HepG2 (cell line): Measurements from ENCODE around the gene XXYLT1. TPM values are rescaled to one million over a fixed set of nuclear protein-coding genes. Genes with fewer than 3 reads are reported as not detected.

Experiments
- ATAC-seq: fragments of 200-7000 bp; cut with Tn5 transposase; 3 replicates; pipeline ENCODE4 v1.9.1; 2020; ENCODE audit warnings: mild to moderate bottlenecking, moderate library complexity
- Bru-seq: library from RNA; stranded (reverse); fragments of 400-500 nt; gene quantifications from one replicate; lab custom pipeline; 2021; lab: Mats Ljungman, UMichigan
- BruChase-seq, 2 experiments: library from RNA; stranded (reverse); fragments of 400-500 nt; gene quantifications; one replicate each; lab custom pipeline; 2021; lab: Mats Ljungman, UMichigan
- BruUV-seq: library from RNA; stranded (reverse); fragments of 400-500 nt; replicated peaks from 2 replicates; lab custom pipeline; 2021; lab: Mats Ljungman, UMichigan
- CTCF ChIA-PET: fragments of 300-600 bp; formaldehyde crosslinking; extraction: SDS; loops from one replicate; lab custom pipeline; 2021; ENCODE audit warnings: low total read pairs, inconsistent platforms, low intra/inter-chr PET ratio; lab: Yijun Ruan, JAX
- POLR2A ChIA-PET: fragments of 350-600 bp; sonication (Branson Sonifier 250); formaldehyde crosslinking; loops from one replicate; lab custom pipeline; 2020; ENCODE audit warnings: antibody characterized with exemption, inconsistent platforms; lab: Yijun Ruan, JAX
- DNase-seq: peaks from one replicate; pipeline ENCODE4 v3.0.0-alpha.2; 2015; ENCODE audit warnings: low spot score
- FAIRE-seq: peaks from 3 replicates; lab custom pipeline; 2011; peaks lifted over from hg19 to GRCh38; lab: Jason Lieb, UNC
- H2AFZ ChIP-seq: one replicate; pipeline ENCODE4 v1.6.1; 2011; ENCODE audit warnings: low read length, inconsistent platforms
- H3K27ac ChIP-seq: fragments of 300-600 bp; 3 replicates; pipeline ENCODE4 v1.8.0; 2011; ENCODE audit warnings: mixed run types, mild to moderate bottlenecking, mixed read lengths, low read length, inconsistent platforms; ENCODE audit not compliant: insufficient read depth; ENCODE audit errors: extremely low read length
- H3K27me3 ChIP-seq, 2 experiments: fragments of 200-600 bp in 1 of 2; 2 replicates in 1 of 2; 3 replicates in 1 of 2; pipeline versions ENCODE4 v1.6.0 to v1.8.0; 2011; ENCODE audit warnings: low read length in 2 of 2, mild to moderate bottlenecking in 2 of 2, moderate library complexity in 2 of 2, inconsistent platforms in 1 of 2; ENCODE audit not compliant: insufficient read depth in 2 of 2, control insufficient read depth in 1 of 2
- H3K36me3 ChIP-seq, 2 experiments: fragments of 200-600 bp in 1 of 2; replicated peaks in 1 of 2; 2 replicates in 1 of 2; 3 replicates in 1 of 2; pipeline versions ENCODE4 v1.5.1 to v1.8.0; 2011; ENCODE audit warnings: low read length in 2 of 2, inconsistent platforms in 1 of 2; ENCODE audit not compliant: insufficient read depth in 2 of 2, control insufficient read depth in 1 of 2
- H3K4me1 ChIP-seq: 2 replicates; pipeline ENCODE4 v1.5.1; 2012; ENCODE audit warnings: low read length, inconsistent platforms; ENCODE audit not compliant: insufficient read depth
- H3K4me2 ChIP-seq: 2 replicates; pipeline ENCODE4 v1.6.0; 2011; ENCODE audit warnings: low read depth, low read length, inconsistent platforms
- H3K4me3 ChIP-seq, 3 experiments: fragments of 200-600 bp in 1 of 3; sonication (generic), shearing (Covaris generic) in 1 of 3; replicated peaks in 1 of 3; 2 replicates each; pipeline ENCODE4 v1.5.1; 2011 to 2016; ENCODE audit warnings: low read length in 3 of 3, inconsistent platforms in 2 of 3, low read depth in 2 of 3, mild to moderate bottlenecking in 2 of 3, control low read depth in 1 of 3, mixed read lengths in 1 of 3; ENCODE audit not compliant: insufficient read depth in 1 of 3
- H3K79me2 ChIP-seq: one replicate; pipeline ENCODE4 v1.6.1; 2011; ENCODE audit warnings: low read length, inconsistent platforms; ENCODE audit not compliant: insufficient read depth
- H3K9ac ChIP-seq: 2 replicates; pipeline ENCODE4 v1.6.0; 2011; ENCODE audit warnings: mild to moderate bottlenecking, low read depth, low read length, inconsistent platforms; ENCODE audit not compliant: insufficient read depth
- H3K9me3 ChIP-seq: 2 replicates; pipeline ENCODE4 v1.5.1; 2012; ENCODE audit warnings: mild to moderate bottlenecking, low read length
- H4K20me1 ChIP-seq: 2 replicates; pipeline ENCODE4 v1.6.0; 2011; ENCODE audit warnings: inconsistent platforms, mild to moderate bottlenecking, low read length, moderate library complexity; ENCODE audit not compliant: insufficient read depth
- CCDC6 ChIP-seq: sonication (generic); formaldehyde crosslinking; IDR thresholded peaks from 2 replicates; pipeline ENCODE4 v1.8.1; 2022; ENCODE audit warnings: mild to moderate bottlenecking, missing genetic modification reagents, moderate library complexity
- CENPT ChIP-seq: sonication (generic); formaldehyde crosslinking; IDR thresholded peaks from 2 replicates; pipeline ENCODE4 v1.8.0; 2022; ENCODE audit warnings: low read depth, mild to moderate bottlenecking, moderate library complexity, missing genetic modification reagents
- CHCHD3 ChIP-seq: sonication (generic); formaldehyde crosslinking; IDR thresholded peaks from 2 replicates; pipeline ENCODE4 v1.8.0; 2022; ENCODE audit warnings: mild to moderate bottlenecking, missing genetic modification reagents, moderate library complexity
- RAD21 ChIP-seq: fragments of 450-650 bp; formaldehyde crosslinking; IDR thresholded peaks from 2 replicates; pipeline ENCODE4 v1.5.0; 2020; ENCODE audit warnings: mild to moderate bottlenecking
- TARDBP ChIP-seq: sonication (generic); formaldehyde crosslinking; IDR thresholded peaks from 2 replicates; pipeline ENCODE4 v1.8.0; 2022; ENCODE audit warnings: mild to moderate bottlenecking, missing genetic modification reagents
- ZMYM4 ChIP-seq: sonication (generic); formaldehyde crosslinking; IDR thresholded peaks from 2 replicates; pipeline ENCODE4 v1.8.1; 2023; ENCODE audit warnings: mild to moderate bottlenecking, missing genetic modification reagents
- ZNF547 ChIP-seq: sonication (generic); formaldehyde crosslinking; IDR thresholded peaks from 2 replicates; pipeline ENCODE4 v1.5.1; 2020; ENCODE audit warnings: mild to moderate bottlenecking, missing genetic modification reagents
- WGBS: methylation state at CpG from one replicate; pipeline ENCODE4 v1.1.6; 2017; ENCODE audit warnings: low lambda C conversion rate; 5-methylcytosine and 5-hydroxymethylcytosine counted together
- in situ Hi-C: cut with HindIII; loops from 2 replicates; pipeline ENCODE4 v1.10.0; 2017; ENCODE audit warnings: low pct_unique_long_range_greater_than_20kb; ENCODE audit not compliant: extremely low pct_ligation_motif_present
- intact Hi-C: fragments of 100-400 bp; cut with micrococcal nuclease; formaldehyde crosslinking; loops from one replicate; pipeline ENCODE4 v1.10.0; 2022; ENCODE audit not compliant: unreplicated experiment
- long read RNA-seq, 2 experiments: library from RNA in 1 of 2; library from polyadenylated mRNA in 1 of 2; stranded (forward) in 1 of 2; unstranded in 1 of 2; transcript quantifications; one replicate each; pipeline ENCODE4 v2.0.0, GENCODE V29; 2019 to 2022
- polyA minus RNA-seq, 3 experiments: library from RNA; depleted of rRNA, polyadenylated mRNA; stranded (reverse); fragments of >200 nt; gene quantifications; 2 replicates each; pipeline ENCODE4 v1.2.3, GENCODE V29; 2011; ENCODE audit warnings: low replicate concordance in 1 of 3
- polyA plus RNA-seq, 8 experiments: library from polyadenylated mRNA; depleted of rRNA in 3 of 8; stranded (reverse) in 7 of 8; unstranded in 1 of 8; fragments of >200 nt; fragmentation: Illumina TruSeq in 4 of 8; extraction: Trizol in 4 of 8; gene quantifications; 2 replicates each; pipeline versions ENCODE4 v1.2.1 to v1.2.3, GENCODE V29; 2011 to 2016; ENCODE audit warnings: low read depth in 4 of 8, missing spikeins in 1 of 8, mixed read lengths in 1 of 8; ENCODE audit not compliant: insufficient read depth in 1 of 8
- total RNA-seq, 5 experiments: library from RNA; depleted of rRNA; stranded (reverse); fragments of >200 nt; fragmentation: Illumina TruSeq; extraction: Trizol; gene quantifications; 2 replicates each; pipeline ENCODE4 v1.2.3, GENCODE V29; 2016; ENCODE audit warnings: low read depth in 1 of 5
- TF ChIP-seq, protein P1 (sequence below): sonication (generic); formaldehyde crosslinking; IDR thresholded peaks from 2 replicates; pipeline ENCODE4 v1.8.0; 2022; ENCODE audit warnings: mild to moderate bottlenecking, missing genetic modification reagents; ENCODE audit not compliant: insufficient replicate concordance

Gene XXYLT1, protein sequence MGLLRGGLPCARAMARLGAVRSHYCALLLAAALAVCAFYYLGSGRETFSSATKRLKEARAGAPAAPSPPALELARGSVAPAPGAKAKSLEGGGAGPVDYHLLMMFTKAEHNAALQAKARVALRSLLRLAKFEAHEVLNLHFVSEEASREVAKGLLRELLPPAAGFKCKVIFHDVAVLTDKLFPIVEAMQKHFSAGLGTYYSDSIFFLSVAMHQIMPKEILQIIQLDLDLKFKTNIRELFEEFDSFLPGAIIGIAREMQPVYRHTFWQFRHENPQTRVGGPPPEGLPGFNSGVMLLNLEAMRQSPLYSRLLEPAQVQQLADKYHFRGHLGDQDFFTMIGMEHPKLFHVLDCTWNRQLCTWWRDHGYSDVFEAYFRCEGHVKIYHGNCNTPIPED
- total RNA-seq (2016; rRNA removed; fragmentation: Illumina TruSeq; extraction: Trizol) = 10.8 and 19.0 TPM in 2 replicates
- total RNA-seq (2016; cell fraction: cytosol; rRNA removed; fragmentation: Illumina TruSeq; extraction: Trizol; ENCODE audit: low read depth) = 4.3 and 4.5 TPM in 2 replicates
- 10.4 and 20.3 TPM in 2 replicates for total RNA-seq (2016; cell fraction: insoluble cytoplasmic fraction; rRNA removed; fragmentation: Illumina TruSeq; extraction: Trizol)
- 12.8 and 12.9 TPM in 2 replicates for total RNA-seq (2016; cell fraction: membrane; rRNA removed; fragmentation: Illumina TruSeq; extraction: Trizol)
- 16.1 and 20.9 TPM in 2 replicates for total RNA-seq (2016; cell fraction: nucleus; rRNA removed; fragmentation: Illumina TruSeq; extraction: Trizol)
- polyA plus RNA-seq (2011; rRNA removed) = 17.3 and 17.7 TPM in 2 replicates
- polyA plus RNA-seq (2011; cell fraction: cytosol; rRNA removed) = 15.9 and 19.5 TPM in 2 replicates
- polyA plus RNA-seq (2011; cell fraction: nucleus; rRNA removed) = 18.3 and 18.9 TPM in 2 replicates
- polyA plus RNA-seq (2012) = 10.5 and 13.0 TPM in 2 replicates
- polyA plus RNA-seq (2016; cell fraction: cytosol; fragmentation: Illumina TruSeq; extraction: Trizol; ENCODE audit: low read depth) = 4.4 and 5.4 TPM in 2 replicates
- 14.3 TPM in 2 replicates for polyA plus RNA-seq (2016; cell fraction: insoluble cytoplasmic fraction; fragmentation: Illumina TruSeq; extraction: Trizol; ENCODE audit: low read depth)
- 11.9 and 12.4 TPM in 2 replicates for polyA plus RNA-seq (2016; cell fraction: membrane; fragmentation: Illumina TruSeq; extraction: Trizol; ENCODE audit: low read depth)
- polyA plus RNA-seq (2016; cell fraction: nucleus; fragmentation: Illumina TruSeq; extraction: Trizol; ENCODE audit: insufficient read depth, low read depth) = 33.9 and 35.1 TPM in 2 replicates
- polyA minus RNA-seq (2011; rRNA and poly(A)+ RNA removed; ENCODE audit: low replicate concordance) = 33.1 and 37.8 TPM in 2 replicates
- 15.1 and 17.0 TPM in 2 replicates for polyA minus RNA-seq (2011; cell fraction: cytosol; rRNA and poly(A)+ RNA removed)
- 11.8 and 13.2 TPM in 2 replicates for polyA minus RNA-seq (2011; cell fraction: nucleus; rRNA and poly(A)+ RNA removed)
- Bru-seq, nascent RNA = percentile 61 among the genes with signal in this experiment
- BruChase-seq, experiment 1, labeled RNA remaining after a 6-hour chase = percentile 55 among the genes with signal in this experiment
- percentile 59 among the genes with signal in this experiment for BruChase-seq, experiment 2, labeled RNA remaining after a 2-hour chase
- long read RNA-seq, experiment 1, transcript XXYLT1-201 (4 exons, 2,727 nt) = major isoform, 29 of 39 reads
- long read RNA-seq, experiment 1, partial matches to known transcripts = 0 of 39 reads
- long read RNA-seq, experiment 1, other reads (novel, unspliced or antisense) = 10 of 39 reads
- long read RNA-seq, experiment 2, transcript XXYLT1-201 (4 exons, 2,727 nt) = major isoform, 29 of 45 reads
- long read RNA-seq, experiment 2, partial matches to known transcripts = 0 of 45 reads
- long read RNA-seq, experiment 2, other reads (novel, unspliced or antisense) = 16 of 45 reads

DNA sequence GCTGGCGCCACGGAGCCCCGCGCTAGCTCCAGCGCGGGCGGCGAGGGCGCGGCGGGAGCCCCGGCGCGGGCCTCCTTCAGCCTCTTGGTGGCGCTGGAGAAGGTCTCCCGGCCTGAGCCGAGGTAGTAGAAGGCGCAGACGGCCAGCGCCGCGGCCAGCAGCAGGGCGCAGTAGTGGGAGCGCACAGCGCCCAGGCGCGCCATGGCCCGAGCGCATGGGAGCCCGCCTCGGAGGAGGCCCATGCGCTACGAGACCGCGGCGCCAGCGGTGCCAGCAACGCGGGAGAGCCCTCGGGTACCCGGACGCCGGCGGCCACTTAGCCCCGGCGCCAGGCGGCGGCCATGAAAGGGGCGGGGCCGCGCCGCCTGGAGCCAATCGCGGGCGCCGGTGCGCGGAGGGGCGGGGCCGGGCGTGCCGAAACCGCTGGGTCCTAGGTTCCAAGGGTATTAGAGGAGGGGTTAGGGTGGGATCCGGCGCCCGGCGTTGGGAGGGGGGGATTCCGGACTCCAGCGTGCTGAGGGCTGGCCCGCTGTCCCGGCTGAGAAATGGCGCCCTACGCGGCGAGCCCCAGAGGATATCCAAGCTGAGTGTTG is at the start of gene XXYLT1:
Gene XXYLT1 (minus strand): TSS at position 343 of the 593 bp plus-strand sequence. CDS start 101 bp downstream, at position 242.
- peaks cover 32% of the 10 kb centered on the region for H3K79me2 ChIP-seq
- H2AFZ ChIP-seq = peak within 1 kb of the TSS; percentile 76
- H4K20me1 ChIP-seq = no peaks in the 10 kb centered on the region
- peak; percentile 89 for ATAC-seq
- H3K27me3 ChIP-seq = no peaks in the 10 kb centered on the region; a peak in 1 of 5 replicates
- intact Hi-C loops = loop anchor here (1.0 to 5.0 kb wide), 3 partner anchors 172 to 271 kb away; partner anchors contain the start of genes ACAP2 and PPP1R2
- CTCF ChIA-PET = interaction anchor here (3.0 kb wide), 1 partner anchor 252 kb away, joined by 55 read pairs; no protein-coding TSS in a partner anchor
- POLR2A ChIA-PET = interaction anchor here (0.7 to 3.5 kb wide), 12 partner anchors 10 to 600 kb away, joined by 3 to 22 read pairs (median 6); partner anchors contain the start of genes ACAP2, FAM43A, LSG1 and PPP1R2
- no peaks in the 10 kb centered on the region for H3K9me3 ChIP-seq
- H3K4me1 ChIP-seq = peaks cover 60% of the 10 kb centered on the region
- no peak for FAIRE-seq
- peak within 1 kb of the TSS; percentile 90 for H3K4me2 ChIP-seq
- WGBS = no CpG with 5 or more reads among the region's 75 CpGs
- no TSS peak for BruUV-seq
- DNase-seq = peak; percentile 81
- in situ Hi-C loops = loop anchor here (5.0 kb wide), 1 partner anchor 266 kb away; no protein-coding TSS in a partner anchor
- peak within 1 kb of the TSS; percentile 85 for H3K27ac ChIP-seq
- H3K36me3 ChIP-seq = peaks cover 6 to 16% of the 10 kb centered on the region in 2 experiments; a peak in 3 of 5 replicates
- H3K9ac ChIP-seq = peak within 1 kb of the TSS; percentile 82
- peak within 1 kb of the TSS; percentile 89 to 92 (median 91) for H3K4me3 ChIP-seq
- TF ChIP-seq CENPT (CRISPR knock-in tag) (no peak), CCDC6 (CRISPR knock-in tag) (peak; percentile 87), RAD21 (CRISPR knock-in tag) (peak; percentile 77), CHCHD3 (0 out of 2 replicates have a peak, but pooled peaks have one; percentile 70), ZNF547 (0 out of 2 replicates have a peak, but pooled peaks have one; percentile 11), TARDBP (CRISPR knock-in tag) (peak; percentile 5; the same call in 1 of the 2 replicates), ZMYM4 (CRISPR knock-in tag) (peak; percentile 52; the same call in 1 of the 2 replicates)
- TF ChIP-seq, protein P1, sequence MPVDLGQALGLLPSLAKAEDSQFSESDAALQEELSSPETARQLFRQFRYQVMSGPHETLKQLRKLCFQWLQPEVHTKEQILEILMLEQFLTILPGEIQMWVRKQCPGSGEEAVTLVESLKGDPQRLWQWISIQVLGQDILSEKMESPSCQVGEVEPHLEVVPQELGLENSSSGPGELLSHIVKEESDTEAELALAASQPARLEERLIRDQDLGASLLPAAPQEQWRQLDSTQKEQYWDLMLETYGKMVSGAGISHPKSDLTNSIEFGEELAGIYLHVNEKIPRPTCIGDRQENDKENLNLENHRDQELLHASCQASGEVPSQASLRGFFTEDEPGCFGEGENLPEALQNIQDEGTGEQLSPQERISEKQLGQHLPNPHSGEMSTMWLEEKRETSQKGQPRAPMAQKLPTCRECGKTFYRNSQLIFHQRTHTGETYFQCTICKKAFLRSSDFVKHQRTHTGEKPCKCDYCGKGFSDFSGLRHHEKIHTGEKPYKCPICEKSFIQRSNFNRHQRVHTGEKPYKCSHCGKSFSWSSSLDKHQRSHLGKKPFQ (CRISPR knock-in tag) = peak; percentile 33
